GM23248 (cell line): ENCODE measurements around the gene CSMD2.

Experiments used
- EZH2 ChIP-seq: fragments of 200-600 bp; sonication (generic); IDR thresholded peaks from 2 replicates; pipeline ENCODE4 v1.6.1; 2018; ENCODE audit warnings: antibody characterized with exemption, mild to moderate bottlenecking; ENCODE audit not compliant: insufficient read depth, poor library complexity, severe bottlenecking
- EZH2phosphoT487 ChIP-seq: fragments of 200-600 bp; sonication (generic); IDR thresholded peaks from 2 replicates; pipeline ENCODE4 v1.6.1; 2018; ENCODE audit warnings: antibody characterized with exemption, moderate library complexity, mild to moderate bottlenecking, low read depth; ENCODE audit not compliant: insufficient read depth

- TF ChIP-seq EZH2 (no peak), EZH2phosphoT487 (no peak)
These were observed 494.5 kb downstream of the CSMD2 start for GRCh38 chr1:33670567-33670966.
